HCT116 (cell line): ENCODE results near the gene CACNA1E. TPM values are rescaled to one million over a fixed set of nuclear protein-coding genes. Genes with fewer than 3 reads are reported as not detected.

Experiments used
- ATAC-seq: fragments of 200-7000 bp; cut with Tn5 transposase; 2 replicates; pipeline ENCODE4 v1.9.1; 2020; ENCODE audit warnings: mild to moderate bottlenecking, moderate library complexity
- BruUV-seq: library from RNA; stranded (reverse); fragments of 400-500 nt; replicated peaks from 2 replicates; lab custom pipeline; 2021; lab: Mats Ljungman, UMichigan
- CTCF ChIA-PET: fragments of 300-600 bp; sonication (Branson Sonifier 250); formaldehyde crosslinking; loops from one replicate; lab custom pipeline; 2021; ENCODE audit warnings: antibody characterized with exemption; lab: Charles Lee
- POLR2A ChIA-PET: fragments of 300-600, 350-600 bp; sonication (Branson Sonifier 250); formaldehyde crosslinking; loops from one replicate; lab custom pipeline; 2021; ENCODE audit warnings: antibody characterized with exemption; lab: Charles Lee
- RAD21 ChIA-PET, 2 experiments: fragments of 300-600 bp; sonication (Branson Sonifier 250); formaldehyde crosslinking; loops; one replicate each; lab custom pipeline; 2023; ENCODE audit warnings: low total read pairs in 2 of 2; ENCODE audit not compliant: uncharacterized antibody in 2 of 2, unreplicated experiment in 2 of 2, low non-redundant PET in 1 of 2; lab: Charles Lee
- DNase-seq: peaks from one replicate; pipeline ENCODE4 v3.0.0-alpha.2; 2010; ENCODE audit warnings: low read depth, low spot score
- H2AFZ ChIP-seq: fragments of 200-600 bp; shearing (Covaris generic), sonication (generic); 2 replicates; pipeline ENCODE4 v1.6.1; 2017; ENCODE audit warnings: low read depth, mixed run types, mixed read lengths, antibody characterized with exemption, low read length; ENCODE audit not compliant: poor library complexity, severe bottlenecking
- H3K27ac ChIP-seq: 2 replicates; pipeline ENCODE4 v1.5.1; 2012; ENCODE audit warnings: low read depth, low read length
- H3K27me3 ChIP-seq: fragments of 200-600 bp; sonication (generic); 2 replicates; pipeline ENCODE4 v1.6.1; 2016; ENCODE audit warnings: mixed run types, low read length, mixed read lengths; ENCODE audit not compliant: insufficient read depth
- H3K36me3 ChIP-seq, 2 experiments: fragments of 200-500 bp in 1 of 2; fragments of 200-600 bp in 1 of 2; sonication (Bioruptor generic) in 1 of 2; sonication (generic) in 1 of 2; 2 replicates each; pipeline versions ENCODE4 v1.5.1 to v1.6.1; 2014 to 2016; ENCODE audit warnings: low read length in 2 of 2, inconsistent platforms in 1 of 2, mixed read lengths in 1 of 2, mixed run types in 1 of 2; ENCODE audit not compliant: insufficient read depth in 2 of 2, control insufficient read depth in 1 of 2
- H3K4me1 ChIP-seq, 2 experiments: fragments of 200-600 bp in 1 of 2; sonication (generic) in 1 of 2; 2 replicates each; pipeline versions ENCODE4 v1.5.1 to v1.6.1; 2012 to 2017; ENCODE audit warnings: low read length in 2 of 2, inconsistent platforms in 1 of 2, mild to moderate bottlenecking in 1 of 2, mixed read lengths in 1 of 2, mixed run types in 1 of 2, moderate library complexity in 1 of 2; ENCODE audit not compliant: insufficient read depth in 2 of 2, control insufficient read depth in 1 of 2
- H3K4me2 ChIP-seq: fragments of 200-600 bp; sonication (generic); 2 replicates; pipeline ENCODE4 v1.6.1; 2017; ENCODE audit warnings: mixed run types, low read length, mixed read lengths
- H3K4me3 ChIP-seq, 2 experiments: fragments of 200-600 bp in 1 of 2; sonication (generic) in 1 of 2; replicated peaks in 1 of 2; 2 replicates each; pipeline ENCODE4 v1.5.1; 2011 to 2016; ENCODE audit warnings: low read length in 2 of 2, control low read depth in 1 of 2, low read depth in 1 of 2, mild to moderate bottlenecking in 1 of 2, mixed read lengths in 1 of 2, mixed run types in 1 of 2
- H3K79me2 ChIP-seq: fragments of 200-600 bp; sonication (generic); 2 replicates; pipeline ENCODE4 v1.6.1; 2017; ENCODE audit warnings: mild to moderate bottlenecking, mixed run types, low read length, moderate library complexity, mixed read lengths; ENCODE audit not compliant: insufficient read depth
- H3K9ac ChIP-seq: fragments of 200-600 bp; sonication (generic); 2 replicates; pipeline ENCODE4 v1.6.1; 2016; ENCODE audit warnings: low read length, mixed read lengths
- H3K9me2 ChIP-seq: fragments of 200-600 bp; sonication (generic), shearing (Covaris generic); 2 replicates; pipeline ENCODE4 v1.6.1; 2017; ENCODE audit warnings: mixed run types, mild to moderate bottlenecking, moderate library complexity; ENCODE audit not compliant: insufficient read depth
- H3K9me3 ChIP-seq, 2 experiments: fragments of 200-500 bp in 1 of 2; fragments of 200-600 bp in 1 of 2; sonication (Bioruptor generic) in 1 of 2; sonication (generic) in 1 of 2; 2 replicates each; pipeline ENCODE4 v1.6.1; 2014 to 2017; ENCODE audit warnings: low read length in 2 of 2, mixed read lengths in 2 of 2, inconsistent platforms in 1 of 2, low read depth in 1 of 2, mild to moderate bottlenecking in 1 of 2, mixed run types in 1 of 2, moderate library complexity in 1 of 2; ENCODE audit not compliant: control insufficient read depth in 1 of 2, insufficient read depth in 1 of 2
- H4K20me1 ChIP-seq: fragments of 200-600 bp; sonication (generic), shearing (Covaris generic); 2 replicates; pipeline ENCODE4 v1.6.1; 2017; ENCODE audit warnings: mixed run types, mild to moderate bottlenecking, moderate library complexity; ENCODE audit not compliant: insufficient read depth
- CBX3 ChIP-seq: IDR thresholded peaks from 2 replicates; pipeline ENCODE4 v1.6.1; 2012; ENCODE audit warnings: low read depth
- EGR1 ChIP-seq: IDR thresholded peaks from 2 replicates; pipeline ENCODE4 v1.6.1; 2012; ENCODE audit warnings: low read depth
- ELF1 ChIP-seq: IDR thresholded peaks from 2 replicates; pipeline ENCODE4 v1.6.1; 2012; ENCODE audit warnings: low read depth, borderline replicate concordance
- EZH2 ChIP-seq: fragments of 200-600 bp; sonication (generic); IDR thresholded peaks from 2 replicates; pipeline ENCODE4 v1.6.1; 2017; ENCODE audit warnings: antibody characterized with exemption, mixed run types
- EZH2phosphoT487 ChIP-seq: fragments of 200-600 bp; IDR thresholded peaks from 2 replicates; pipeline ENCODE4 v1.6.1; 2018; ENCODE audit warnings: antibody characterized with exemption, borderline replicate concordance
- JUND ChIP-seq: IDR thresholded peaks from 2 replicates; pipeline ENCODE4 v1.6.1; 2012
- POLR2A ChIP-seq: IDR thresholded peaks from 2 replicates; pipeline ENCODE4 v1.7.0; 2011; ENCODE audit warnings: borderline replicate concordance; ENCODE audit not compliant: insufficient read depth, insufficient read length; ENCODE audit errors: extremely low read depth
- POLR2AphosphoS5 ChIP-seq: IDR thresholded peaks from 2 replicates; pipeline ENCODE4 v1.6.1; 2011; ENCODE audit warnings: mild to moderate bottlenecking, low read depth, low read length, moderate library complexity
- RAD21 ChIP-seq: IDR thresholded peaks from 2 replicates; pipeline ENCODE4 v1.6.1; 2012; ENCODE audit warnings: low read depth, mild to moderate bottlenecking
- SIN3A ChIP-seq: IDR thresholded peaks from 2 replicates; pipeline ENCODE4 v1.6.1; 2012; ENCODE audit warnings: low read depth
- SP1 ChIP-seq: IDR thresholded peaks from 2 replicates; pipeline ENCODE4 v1.6.1; 2012; ENCODE audit warnings: low read depth
- SRF ChIP-seq: IDR thresholded peaks from 2 replicates; pipeline ENCODE4 v1.6.1; 2012; ENCODE audit warnings: low read depth
- TCF7L2 ChIP-seq: IDR thresholded peaks from 2 replicates; pipeline ENCODE4 v1.7.0; 2011; ENCODE audit warnings: borderline replicate concordance, inconsistent platforms; ENCODE audit not compliant: insufficient read depth, insufficient read length; ENCODE audit errors: extremely low read depth
- ZFX ChIP-seq: fragments of 450-650 bp; IDR thresholded peaks from 2 replicates; pipeline ENCODE4 v1.6.1; 2017
- ZNF274 ChIP-seq: fragments of 200-500 bp; sonication (Bioruptor generic); IDR thresholded peaks from 2 replicates; pipeline ENCODE4 v1.6.1; 2014; ENCODE audit warnings: mild to moderate bottlenecking, low read depth, low read length, inconsistent platforms
- intact Hi-C: fragments of 100-400 bp; cut with micrococcal nuclease; formaldehyde crosslinking; loops from 2 replicates; pipeline ENCODE4 v1.10.0; 2022
- total RNA-seq: library from RNA; stranded (reverse); gene quantifications from one replicate; pipeline ENCODE4 v1.2.1, GENCODE V29; 2021; ENCODE audit not compliant: unreplicated experiment
- TF ChIP-seq, protein P1 (sequence below): IDR thresholded peaks from 2 replicates; pipeline ENCODE4 v1.6.1; 2012
- TF ChIP-seq, protein P2 (sequence below): IDR thresholded peaks from 2 replicates; pipeline ENCODE4 v1.6.1; 2012
- TF ChIP-seq, protein P3 (sequence below): IDR thresholded peaks from 2 replicates; pipeline ENCODE4 v1.6.1; 2012; ENCODE audit warnings: low read depth

The CACNA1E gene
- total RNA-seq, 1 experiment from 2014 or later, result 0.02 TPM

DNA sequence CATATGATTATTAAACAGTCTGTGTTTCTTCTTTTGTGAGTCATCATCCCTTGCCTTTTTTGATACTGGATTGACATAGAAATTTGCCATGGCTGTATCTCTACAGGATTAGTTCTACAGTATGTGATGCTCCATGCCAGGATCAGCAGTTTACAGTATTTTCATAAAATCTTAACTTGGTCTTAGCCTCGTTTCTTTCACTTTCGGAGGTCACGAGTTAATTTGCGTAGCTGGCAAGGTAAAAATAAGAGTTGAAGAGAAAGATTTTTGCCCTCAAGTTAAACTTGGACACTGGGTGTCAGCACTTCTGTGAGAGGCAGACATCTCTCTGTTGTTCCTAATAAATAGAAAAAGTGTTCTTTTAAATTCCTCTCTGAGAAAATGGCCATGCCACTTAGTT, 79.1 kb downstream of the CACNA1E start (continued):
- TF ChIP-seq ELF1, result no peak
- TF ChIP-seq, protein P1, sequence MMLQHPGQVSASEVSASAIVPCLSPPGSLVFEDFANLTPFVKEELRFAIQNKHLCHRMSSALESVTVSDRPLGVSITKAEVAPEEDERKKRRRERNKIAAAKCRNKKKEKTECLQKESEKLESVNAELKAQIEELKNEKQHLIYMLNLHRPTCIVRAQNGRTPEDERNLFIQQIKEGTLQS, result no peak
- TF ChIP-seq JUND, result no peak
- TF ChIP-seq RAD21, result no peak
- no peak for TF ChIP-seq ZFX
- TF ChIP-seq SIN3A, result no peak

DNA sequence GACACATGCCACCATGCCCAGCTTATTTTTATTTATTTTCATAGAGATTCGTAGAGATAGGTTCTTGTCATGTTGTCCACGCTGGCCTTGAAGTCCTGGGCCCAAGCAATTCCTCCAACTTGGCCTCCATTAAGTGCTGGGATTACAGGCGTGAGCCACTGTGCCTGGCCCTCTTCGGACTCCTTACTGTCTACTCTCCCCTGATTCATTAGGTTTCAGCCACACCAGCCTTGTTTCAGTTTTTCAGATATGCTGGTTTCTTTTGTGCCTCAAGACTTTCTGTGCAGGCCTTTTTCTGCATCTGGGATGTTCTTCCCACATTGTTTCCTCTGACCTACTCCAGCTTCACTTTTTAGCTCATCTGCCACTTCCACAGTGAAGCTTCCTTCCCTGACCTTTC, 85.4 kb downstream of the CACNA1E start:
- DNase-seq, result no peak
- intact Hi-C loops, result no loop called here
- Histone ChIP-seq H3K27me3 (peaks cover 25% of the 10 kb centered on the region), H3K4me3 (no peak overlapping the region), H3K36me3 (no peaks in the 10 kb centered on the region), H2AFZ (no peak overlapping the region), H3K9me2 (no peaks in the 10 kb centered on the region), H4K20me1 (no peaks in the 10 kb centered on the region), H3K4me1 (no peaks in the 10 kb centered on the region), H3K79me2 (no peaks in the 10 kb centered on the region), H3K9me3 (no peaks in the 10 kb centered on the region), H3K9ac (no peak overlapping the region), H3K27ac (no peak overlapping the region)
- RAD21 ChIA-PET, result no interaction called here
- no peak for ATAC-seq
- TF ChIP-seq POLR2A (no peak), CBX3 (no peak)
- TF ChIP-seq, all 23 proteins: peak for 0
- H3K4me2 ChIP-seq, result no peak overlapping the region
- POLR2A ChIA-PET, result no interaction called here
- CTCF ChIA-PET, result no interaction called here
- no TSS peak for BruUV-seq

DNA sequence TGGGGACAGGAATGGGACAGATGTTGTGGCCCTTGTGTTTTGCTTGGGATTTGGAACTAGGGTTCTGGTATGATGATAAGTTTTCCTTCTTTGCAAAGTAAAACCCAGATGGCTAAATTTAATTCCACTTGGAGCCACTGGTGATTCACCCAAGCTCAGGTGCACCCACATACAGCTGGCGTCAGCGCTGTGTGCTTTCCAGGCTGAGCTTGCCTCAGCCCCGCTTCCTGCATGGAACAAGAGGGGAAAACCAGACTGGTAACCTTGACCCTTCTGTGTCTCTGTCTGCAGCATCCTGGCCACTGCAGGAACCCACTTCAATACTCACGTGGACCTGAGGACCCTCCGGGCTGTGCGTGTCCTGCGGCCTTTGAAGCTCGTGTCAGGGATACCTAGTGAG, 94.2 kb downstream of the CACNA1E start:
- Histone ChIP-seq H4K20me1 (no peaks in the 10 kb centered on the region), H3K4me3 (no peak overlapping the region), H3K9me3 (no peaks in the 10 kb centered on the region), H3K27me3 (peaks cover 13% of the 10 kb centered on the region; the same call in 1 of the 2 replicates), H3K9me2 (no peaks in the 10 kb centered on the region), H2AFZ (no peak overlapping the region), H3K27ac (no peak overlapping the region), H3K79me2 (no peaks in the 10 kb centered on the region), H3K9ac (no peak overlapping the region), H3K4me1 (no peaks in the 10 kb centered on the region), H3K36me3 (no peaks in the 10 kb centered on the region), H3K4me2 (no peak overlapping the region)
- intact Hi-C loops, result no loop called here
- POLR2A ChIA-PET, result no interaction called here
- no peak for ATAC-seq
- BruUV-seq, result no TSS peak
- DNase-seq, result no peak
- CTCF ChIA-PET, result no interaction called here
- RAD21 ChIA-PET, result no interaction called here
- TF ChIP-seq ZNF274, result no peak
- TF ChIP-seq JUND, result no peak
- TF ChIP-seq EZH2, result no peak
- no peak for TF ChIP-seq SP1
- no peak for TF ChIP-seq TCF7L2
- TF ChIP-seq POLR2AphosphoS5, result no peak
- no peak for TF ChIP-seq ZFX
- TF ChIP-seq, protein P2, sequence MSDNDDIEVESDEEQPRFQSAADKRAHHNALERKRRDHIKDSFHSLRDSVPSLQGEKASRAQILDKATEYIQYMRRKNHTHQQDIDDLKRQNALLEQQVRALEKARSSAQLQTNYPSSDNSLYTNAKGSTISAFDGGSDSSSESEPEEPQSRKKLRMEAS, result no peak
- TF ChIP-seq, protein P3, sequence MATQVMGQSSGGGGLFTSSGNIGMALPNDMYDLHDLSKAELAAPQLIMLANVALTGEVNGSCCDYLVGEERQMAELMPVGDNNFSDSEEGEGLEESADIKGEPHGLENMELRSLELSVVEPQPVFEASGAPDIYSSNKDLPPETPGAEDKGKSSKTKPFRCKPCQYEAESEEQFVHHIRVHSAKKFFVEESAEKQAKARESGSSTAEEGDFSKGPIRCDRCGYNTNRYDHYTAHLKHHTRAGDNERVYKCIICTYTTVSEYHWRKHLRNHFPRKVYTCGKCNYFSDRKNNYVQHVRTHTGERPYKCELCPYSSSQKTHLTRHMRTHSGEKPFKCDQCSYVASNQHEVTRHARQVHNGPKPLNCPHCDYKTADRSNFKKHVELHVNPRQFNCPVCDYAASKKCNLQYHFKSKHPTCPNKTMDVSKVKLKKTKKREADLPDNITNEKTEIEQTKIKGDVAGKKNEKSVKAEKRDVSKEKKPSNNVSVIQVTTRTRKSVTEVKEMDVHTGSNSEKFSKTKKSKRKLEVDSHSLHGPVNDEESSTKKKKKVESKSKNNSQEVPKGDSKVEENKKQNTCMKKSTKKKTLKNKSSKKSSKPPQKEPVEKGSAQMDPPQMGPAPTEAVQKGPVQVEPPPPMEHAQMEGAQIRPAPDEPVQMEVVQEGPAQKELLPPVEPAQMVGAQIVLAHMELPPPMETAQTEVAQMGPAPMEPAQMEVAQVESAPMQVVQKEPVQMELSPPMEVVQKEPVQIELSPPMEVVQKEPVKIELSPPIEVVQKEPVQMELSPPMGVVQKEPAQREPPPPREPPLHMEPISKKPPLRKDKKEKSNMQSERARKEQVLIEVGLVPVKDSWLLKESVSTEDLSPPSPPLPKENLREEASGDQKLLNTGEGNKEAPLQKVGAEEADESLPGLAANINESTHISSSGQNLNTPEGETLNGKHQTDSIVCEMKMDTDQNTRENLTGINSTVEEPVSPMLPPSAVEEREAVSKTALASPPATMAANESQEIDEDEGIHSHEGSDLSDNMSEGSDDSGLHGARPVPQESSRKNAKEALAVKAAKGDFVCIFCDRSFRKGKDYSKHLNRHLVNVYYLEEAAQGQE, result no peak
- TF ChIP-seq EGR1, result no peak
- no peak for TF ChIP-seq SRF
- TF ChIP-seq RAD21, result no peak
- no peak for TF ChIP-seq EZH2phosphoT487
